H1 (cell line): Measurements from ENCODE around the gene ASIC2. TPM values are rescaled to one million over a fixed set of nuclear protein-coding genes. Genes with fewer than 3 reads are reported as not detected.

ENCODE experiments used
- CTCF ChIA-PET: fragments of 300-600 bp; sonication (Branson Sonifier 250); formaldehyde crosslinking; loops from one replicate; lab custom pipeline; 2021; ENCODE audit not compliant: partially characterized antibody; lab: Charles Lee
- POLR2A ChIA-PET: fragments of 300-600 bp; sonication (Branson Sonifier 250); formaldehyde crosslinking; loops from one replicate; lab custom pipeline; 2021; ENCODE audit warnings: inconsistent platforms; ENCODE audit not compliant: partially characterized antibody; lab: Charles Lee
- DNase-seq, 2 experiments: peaks; one replicate each; pipeline versions ENCODE4 v3.0.0 to v3.0.0-alpha.2; 2010 to 2022; ENCODE audit warnings: low spot score in 2 of 2, low read depth in 1 of 2, mixed read lengths in 1 of 2
- FAIRE-seq: peaks from 2 replicates; lab custom pipeline; 2011; peaks lifted over from hg19 to GRCh38; lab: Jason Lieb, UNC
- H2AFZ ChIP-seq: 2 replicates; pipeline ENCODE4 v1.8.1; 2012; ENCODE audit warnings: low read length, inconsistent platforms
- H2AK5ac ChIP-seq: 2 replicates; pipeline ENCODE4 v1.6.1; 2013; ENCODE audit warnings: low read depth, low read length
- H2BK120ac ChIP-seq: replicated peaks from 2 replicates; pipeline ENCODE3; 2013; ENCODE audit warnings: low read depth, low read length, inconsistent platforms
- H2BK12ac ChIP-seq: 2 replicates; pipeline ENCODE4 v1.6.1; 2013; ENCODE audit warnings: low read depth, low read length
- H2BK15ac ChIP-seq: 2 replicates; pipeline ENCODE4 v1.6.1; 2013; ENCODE audit warnings: low read length
- H2BK20ac ChIP-seq: 2 replicates; pipeline ENCODE4 v1.6.1; 2013; ENCODE audit warnings: low read length
- H2BK5ac ChIP-seq: 2 replicates; pipeline ENCODE4 v1.6.1; 2013; ENCODE audit warnings: low read depth, low read length
- H3K14ac ChIP-seq: 2 replicates; pipeline ENCODE4 v1.6.1; 2013; ENCODE audit warnings: inconsistent platforms; ENCODE audit not compliant: insufficient read length
- H3K18ac ChIP-seq: 2 replicates; pipeline ENCODE4 v1.6.1; 2013; ENCODE audit warnings: low read length; ENCODE audit errors: extremely low read depth
- H3K23ac ChIP-seq: 2 replicates; pipeline ENCODE4 v1.6.1; 2013; ENCODE audit warnings: inconsistent platforms; ENCODE audit not compliant: insufficient read length
- H3K23me2 ChIP-seq: 2 replicates; pipeline ENCODE4 v1.6.1; 2013; ENCODE audit warnings: low read depth, low read length
- H3K27ac ChIP-seq: 2 replicates; pipeline ENCODE4 v1.6.1; 2011; ENCODE audit warnings: low read depth, low read length, inconsistent platforms
- H3K27me3 ChIP-seq, 4 experiments: replicated peaks in 1 of 4; 1 replicate in 1 of 4; 2 replicates in 3 of 4; pipeline versions ENCODE4 v1.6.1 to v1.8.1; 2011 to 2013; ENCODE audit warnings: low read length in 3 of 4, mild to moderate bottlenecking in 3 of 4, inconsistent platforms in 2 of 4, mixed read lengths in 2 of 4, moderate library complexity in 1 of 4; ENCODE audit not compliant: control insufficient read depth in 3 of 4, insufficient read depth in 3 of 4; ENCODE audit errors: extremely low read depth in 1 of 4
- H3K36me3 ChIP-seq, 4 experiments: 2 replicates each; pipeline versions ENCODE4 v1.6.1 to v1.8.1; 2011 to 2013; ENCODE audit warnings: mild to moderate bottlenecking in 4 of 4, low read length in 3 of 4, moderate library complexity in 2 of 4, control low read depth in 1 of 4, inconsistent platforms in 1 of 4; ENCODE audit not compliant: insufficient read depth in 4 of 4, control insufficient read depth in 2 of 4
- H3K4ac ChIP-seq: replicated peaks from 2 replicates; pipeline ENCODE3; 2013; ENCODE audit warnings: low read length, low read depth, mixed read lengths, inconsistent platforms; ENCODE audit not compliant: insufficient read length
- H3K4me1 ChIP-seq, 4 experiments: replicated peaks in 1 of 4; 1 replicate in 1 of 4; 2 replicates in 3 of 4; pipeline versions ENCODE4 v1.6.1 to v1.8.1; 2011 to 2013; ENCODE audit warnings: low read length in 3 of 4, inconsistent platforms in 2 of 4, mixed read lengths in 1 of 4; ENCODE audit not compliant: insufficient read depth in 4 of 4, control insufficient read depth in 3 of 4
- H3K4me2 ChIP-seq, 2 experiments: 2 replicates each; pipeline versions ENCODE4 v1.6.1 to v1.8.1; 2011 to 2013; ENCODE audit warnings: low read depth in 2 of 2, low read length in 2 of 2, control low read depth in 1 of 2, inconsistent platforms in 1 of 2, mild to moderate bottlenecking in 1 of 2; ENCODE audit not compliant: insufficient read depth in 1 of 2
- H3K4me3 ChIP-seq, 4 experiments: fragments of 200-600, 300-600 bp in 1 of 4; sonication (generic), shearing (Covaris generic), sonication (Bioruptor Twin) in 1 of 4; 2 replicates each; pipeline versions ENCODE4 v1.5.1 to v1.8.1; 2011 to 2016; ENCODE audit warnings: low read length in 4 of 4, low read depth in 3 of 4, control low read depth in 2 of 4, inconsistent platforms in 2 of 4, mild to moderate bottlenecking in 2 of 4, mixed read lengths in 1 of 4, moderate library complexity in 1 of 4; ENCODE audit not compliant: insufficient read depth in 2 of 4; ENCODE audit errors: extremely low read depth in 1 of 4
- H3K56ac ChIP-seq: replicated peaks from 2 replicates; pipeline ENCODE3; 2013; ENCODE audit warnings: low read depth, mild to moderate bottlenecking, mixed read lengths, low read length, inconsistent platforms; ENCODE audit not compliant: insufficient read length
- H3K79me1 ChIP-seq: 2 replicates; pipeline ENCODE4 v1.6.1; 2013; ENCODE audit warnings: low read depth, low read length, control low read depth
- H3K79me2 ChIP-seq, 2 experiments: 2 replicates each; pipeline versions ENCODE4 v1.6.1 to v1.8.1; 2012 to 2013; ENCODE audit warnings: low read length in 2 of 2, mild to moderate bottlenecking in 2 of 2, inconsistent platforms in 1 of 2; ENCODE audit not compliant: insufficient read depth in 2 of 2, control insufficient read depth in 1 of 2
- H3K9ac ChIP-seq, 4 experiments: replicated peaks in 1 of 4; 1 replicate in 1 of 4; 2 replicates in 3 of 4; pipeline versions ENCODE4 v1.6.1 to v1.8.1; 2011 to 2013; ENCODE audit warnings: low read depth in 3 of 4, low read length in 3 of 4, control low read depth in 2 of 4, mild to moderate bottlenecking in 2 of 4, moderate library complexity in 2 of 4, inconsistent platforms in 1 of 4; ENCODE audit errors: extremely low read depth in 1 of 4
- H3K9me3 ChIP-seq, 2 experiments: 2 replicates each; pipeline versions ENCODE4 v1.6.1 to v1.8.1; 2012 to 2013; ENCODE audit warnings: mild to moderate bottlenecking in 2 of 2, moderate library complexity in 2 of 2, control low read depth in 1 of 2, inconsistent platforms in 1 of 2, low read depth in 1 of 2, low read length in 1 of 2, mixed read lengths in 1 of 2; ENCODE audit not compliant: insufficient read depth in 2 of 2
- H4K20me1 ChIP-seq, 2 experiments: replicated peaks in 1 of 2; 2 replicates each; pipeline versions ENCODE3 to v1.8.1; 2011 to 2013; ENCODE audit warnings: inconsistent platforms in 2 of 2, low read length in 2 of 2, mild to moderate bottlenecking in 1 of 2; ENCODE audit not compliant: insufficient read depth in 2 of 2, control insufficient read depth in 1 of 2
- H4K5ac ChIP-seq: 2 replicates; pipeline ENCODE4 v1.6.1; 2013; ENCODE audit warnings: low read length, low read depth, mixed read lengths, inconsistent platforms; ENCODE audit not compliant: insufficient read length
- H4K8ac ChIP-seq: 2 replicates; pipeline ENCODE4 v1.8.0; 2013; ENCODE audit warnings: mild to moderate bottlenecking, moderate library complexity, low read length, inconsistent platforms; ENCODE audit not compliant: insufficient read depth; ENCODE audit errors: extremely low read depth
- H4K91ac ChIP-seq: replicated peaks from 2 replicates; pipeline ENCODE3; 2013; ENCODE audit warnings: low read length, mixed read lengths, inconsistent platforms; ENCODE audit not compliant: insufficient read length
- BCL11A ChIP-seq, 2 experiments: IDR thresholded peaks; one replicate each; pipeline ENCODE4 v1.6.1; 2011; ENCODE audit warnings: low read depth in 2 of 2, low read length in 2 of 2, mild to moderate bottlenecking in 2 of 2
- HDAC2 ChIP-seq, 2 experiments: fragments of 300-600 bp in 1 of 2; sonication (generic) in 1 of 2; IDR thresholded peaks; 2 replicates each; pipeline ENCODE4 v1.6.1; 2011 to 2012; ENCODE audit warnings: low read depth in 2 of 2, low read length in 2 of 2, mild to moderate bottlenecking in 2 of 2, moderate library complexity in 2 of 2, borderline replicate concordance in 1 of 2, inconsistent platforms in 1 of 2
- KDM1A ChIP-seq: fragments of 200-600, 300-600 bp; sonication (generic); IDR thresholded peaks from 2 replicates; pipeline ENCODE4 v1.7.1; 2016; ENCODE audit warnings: mild to moderate bottlenecking, low read length, borderline replicate concordance
- RAD21 ChIP-seq, 2 experiments: IDR thresholded peaks in 1 of 2; conservative IDR thresholded peaks in 1 of 2; 2 replicates each; pipeline ENCODE4 v1.6.1; 2011; ENCODE audit warnings: low read depth in 2 of 2, low read length in 2 of 2, improper control_type of control experiment in 1 of 2, inconsistent platforms in 1 of 2, mild to moderate bottlenecking in 1 of 2, moderate library complexity in 1 of 2
- RFX5 ChIP-seq: IDR thresholded peaks from 2 replicates; pipeline ENCODE4 v1.6.1; 2011; ENCODE audit warnings: low read depth, low read length, improper control_type of control experiment, borderline replicate concordance
- SP1 ChIP-seq: IDR thresholded peaks from 2 replicates; pipeline ENCODE4 v1.6.1; 2011; ENCODE audit warnings: low read depth, low read length
- SP4 ChIP-seq: IDR thresholded peaks from 2 replicates; pipeline ENCODE4 v1.6.1; 2012; ENCODE audit warnings: low read length, inconsistent platforms
- WGBS, 2 experiments: shearing (Covaris generic) in 1 of 2; methylation state at CpG; one replicate each; pipeline versions ENCODE4 v1.1.6 to v1.1.7; 2013 to 2015; ENCODE audit warnings: low lambda C conversion rate in 2 of 2, mixed read lengths in 2 of 2, inconsistent platforms in 1 of 2, low coverage in 1 of 2, missing lambda C conversion rate in 1 of 2; ENCODE audit not compliant: insufficient replicate concordance in 2 of 2, insufficient coverage in 1 of 2, insufficient read length in 1 of 2; ENCODE audit errors: extremely low coverage in 1 of 2, missing lambda C conversion rate in 1 of 2; 5-methylcytosine and 5-hydroxymethylcytosine counted together
- polyA plus RNA-seq, 7 experiments: library from polyadenylated mRNA; depleted of rRNA in 3 of 7; stranded (reverse) in 5 of 7; unstranded in 2 of 7; fragments of >200 nt in 5 of 7; fragments of 200-250 nt in 2 of 7; gene quantifications; 1 replicate in 5 of 7; 2 replicates in 1 of 7; 4 replicates in 1 of 7; pipeline versions ENCODE4 v1.2.1 to v1.2.3, GENCODE V29; 2011 to 2013; ENCODE audit warnings: missing spikeins in 2 of 7, mixed read lengths in 2 of 7
- total RNA-seq: library from RNA; stranded (reverse); fragmentation: NEBNext Ultra II Directional; extraction: Animal tissue kit (Norgen Biotek cat#: 25700); gene quantifications from 2 replicates; pipeline ENCODE4 v1.2.1, GENCODE V29; 2021
- TF ChIP-seq, protein P1 (sequence below): IDR thresholded peaks from 2 replicates; pipeline ENCODE4 v1.6.1; 2012; ENCODE audit warnings: low read length, inconsistent platforms

The ASIC2 gene
- total and polyA plus RNA-seq, 2 of the 8 experiments (the other 6 are each of a cell fraction or from before 2014, with no cell fraction given), result 0.86 to 1.2 TPM

DNA sequence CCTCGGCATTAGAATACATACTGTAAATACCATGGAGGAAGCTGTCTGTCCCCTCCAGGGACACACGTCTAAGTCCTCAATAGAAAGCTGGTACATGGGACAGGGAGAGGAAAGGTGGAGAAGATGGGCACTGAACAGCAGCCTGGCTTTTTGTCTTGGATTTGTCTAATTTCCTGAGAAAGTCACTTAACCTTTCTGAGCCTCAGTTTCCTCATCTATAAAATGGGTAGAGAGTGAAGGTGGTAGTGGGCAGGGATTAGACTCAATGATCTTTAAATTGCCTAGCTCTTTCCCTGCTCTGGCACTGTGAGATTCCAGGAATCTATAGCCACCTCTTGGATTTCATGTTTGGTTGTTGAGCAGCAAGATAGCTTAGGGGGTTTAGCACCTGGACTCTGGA is 96.2 kb downstream of the ASIC2 start:
- FAIRE-seq, result no peak
- POLR2A ChIA-PET, result no interaction called here
- no peak overlapping the region for H3K4me2 ChIP-seq
- no peak overlapping the region for H3K18ac ChIP-seq
- no peaks in the 10 kb centered on the region for H3K36me3 ChIP-seq
- H3K4me3 ChIP-seq, result no peak overlapping the region
- peaks cover 10 to 53% (median 42%) of the 10 kb centered on the region in 4 experiments for H3K27me3 ChIP-seq
- no peak overlapping the region for H4K91ac ChIP-seq
- TF ChIP-seq RAD21 (IDR thresholded peaks at IDR 0.05 in 1 of 2, conservative IDR thresholded peaks at IDR 0.05 in 1 of 2; ENCODE audit: low read depth in 2 of 2, low read length in 2 of 2) (no peak), SP1 (no peak), SP4 (no peak), RFX5 (no peak), KDM1A (no peak), HDAC2 (IDR thresholded peaks at IDR 0.05; ENCODE audit: borderline replicate concordance in 1 of 2, low read depth in 2 of 2, low read length in 2 of 2) (no peak), BCL11A (IDR thresholded peaks at IDR 0.05; ENCODE audit: low read depth in 2 of 2, low read length in 2 of 2) (no peak)
- TF ChIP-seq, protein P1, sequence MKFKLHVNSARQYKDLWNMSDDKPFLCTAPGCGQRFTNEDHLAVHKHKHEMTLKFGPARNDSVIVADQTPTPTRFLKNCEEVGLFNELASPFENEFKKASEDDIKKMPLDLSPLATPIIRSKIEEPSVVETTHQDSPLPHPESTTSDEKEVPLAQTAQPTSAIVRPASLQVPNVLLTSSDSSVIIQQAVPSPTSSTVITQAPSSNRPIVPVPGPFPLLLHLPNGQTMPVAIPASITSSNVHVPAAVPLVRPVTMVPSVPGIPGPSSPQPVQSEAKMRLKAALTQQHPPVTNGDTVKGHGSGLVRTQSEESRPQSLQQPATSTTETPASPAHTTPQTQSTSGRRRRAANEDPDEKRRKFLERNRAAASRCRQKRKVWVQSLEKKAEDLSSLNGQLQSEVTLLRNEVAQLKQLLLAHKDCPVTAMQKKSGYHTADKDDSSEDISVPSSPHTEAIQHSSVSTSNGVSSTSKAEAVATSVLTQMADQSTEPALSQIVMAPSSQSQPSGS, result no peak
- H3K4me1 ChIP-seq, result peaks cover 2 to 13% (median 5%) of the 10 kb centered on the region in 4 experiments; a peak in 6 of 7 replicates
- no peak overlapping the region for H3K23ac ChIP-seq
- no peak for DNase-seq
- WGBS, 2 experiments, result 97% methylated on average over 2 of the region's 2 CpGs; no CpG with 5 or more reads in 1 of the 2 experiments
- no peaks in the 10 kb centered on the region for H3K9me3 ChIP-seq
- no peak overlapping the region for H2BK120ac ChIP-seq
- H3K79me1 ChIP-seq, result no peaks in the 10 kb centered on the region
- H3K14ac ChIP-seq, result no peak overlapping the region
- H3K56ac ChIP-seq, result no peak overlapping the region
- no peak overlapping the region for H4K5ac ChIP-seq
- no peak overlapping the region for H2AFZ ChIP-seq
- no peaks in the 10 kb centered on the region for H3K23me2 ChIP-seq
- CTCF ChIA-PET, result interaction anchor here (1.0 to 1.4 kb wide), 4 partner anchors 12 to 324 kb away, joined by 3 to 4 read pairs (median 4); no protein-coding TSS in a partner anchor
- no peak overlapping the region for H4K8ac ChIP-seq
- no peak overlapping the region for H3K9ac ChIP-seq
- H2BK5ac ChIP-seq, result no peak overlapping the region
- H3K79me2 ChIP-seq, result no peaks in the 10 kb centered on the region
- no peak overlapping the region for H3K4ac ChIP-seq
- H3K27ac ChIP-seq, result no peak overlapping the region
- no peak overlapping the region for H2BK12ac ChIP-seq
- peaks cover 3% of the 10 kb centered on the region in 2 experiments for H4K20me1 ChIP-seq
- H2BK20ac ChIP-seq, result no peak overlapping the region
- no peak overlapping the region for H2BK15ac ChIP-seq
- H2AK5ac ChIP-seq, result no peak overlapping the region
